Nephron progenitor cell (in vitro differentiated cells): ENCODE data around the gene ISOC2.

ENCODE experiments used
- DNase-seq: peaks from one replicate; pipeline ENCODE4 v3.0.0; 2021
- H3K27ac Mint-ChIP-seq: 2 replicates; pipeline ENCODE4 v1.8.0; 2021; ENCODE audit warnings: mild to moderate bottlenecking, moderate library complexity, mixed read lengths
- H3K27me3 Mint-ChIP-seq: 2 replicates; pipeline ENCODE4 v1.8.0; 2021; ENCODE audit warnings: mild to moderate bottlenecking, low read depth, mixed read lengths; ENCODE audit not compliant: poor library complexity
- H3K36me3 Mint-ChIP-seq: 2 replicates; pipeline ENCODE4 v1.8.0; 2021; ENCODE audit warnings: low read depth, mixed read lengths
- H3K4me1 Mint-ChIP-seq: 2 replicates; pipeline ENCODE4 v1.8.0; 2021; ENCODE audit warnings: mixed read lengths
- H3K4me3 Mint-ChIP-seq: 2 replicates; pipeline ENCODE4 v1.8.0; 2021; ENCODE audit warnings: mild to moderate bottlenecking, moderate library complexity, mixed read lengths
- H3K9me3 Mint-ChIP-seq: 2 replicates; pipeline ENCODE4 v1.8.0; 2021; ENCODE audit warnings: mild to moderate bottlenecking, moderate library complexity, mixed read lengths
- CTCF ChIP-seq: fragments of 200-600 bp; sonication (generic); IDR thresholded peaks from 2 replicates; pipeline ENCODE4 v1.5.0; 2021; ENCODE audit warnings: antibody characterized with exemption

The ISOC2 gene

GRCh38 chr19:55461259-55461973 lies at the start of gene ISOC2:
Gene ISOC2, minus strand, starts transcription at chr19:55461642. Its CDS starts 5,156 bp downstream, at chr19:55456486.
- H3K27ac Mint-ChIP-seq: peak within 1 kb of the TSS; percentile 72
- H3K4me1 Mint-ChIP-seq: peaks cover 49% of the 10 kb centered on the region
- H3K27me3 Mint-ChIP-seq: peaks cover 44% of the 10 kb centered on the region
- no peak for TF ChIP-seq CTCF
- H3K9me3 Mint-ChIP-seq: no peaks in the 10 kb centered on the region
- peaks cover 5% of the 10 kb centered on the region for H3K36me3 Mint-ChIP-seq
- peak within 1 kb of the TSS; percentile 85 for H3K4me3 Mint-ChIP-seq
- DNase-seq: peak; percentile 100

- DNase-seq: no peak
- Mint-ChIP-seq H3K4me3 (no peak overlapping the region), H3K27me3 (peaks cover 61% of the 10 kb centered on the region), H3K36me3 (peaks cover 6% of the 10 kb centered on the region), H3K9me3 (peaks cover 23% of the 10 kb centered on the region), H3K4me1 (peaks cover 14% of the 10 kb centered on the region), H3K27ac (no peak overlapping the region)
- no peak for TF ChIP-seq CTCF
Observed at GRCh38 chr19:55508120-55508519, 46.7 kb upstream of the ISOC2 start.

- no peak for DNase-seq
- peaks cover 58% of the 10 kb centered on the region for H3K27me3 Mint-ChIP-seq
Observed at GRCh38 chr19:55504981-55505380, 43.5 kb upstream of the ISOC2 start.

GRCh38 chr19:55504252-55504603 lies 42.8 kb upstream of the ISOC2 start:
- no peak for DNase-seq
- Mint-ChIP-seq H3K9me3 (peaks cover 32% of the 10 kb centered on the region), H3K36me3 (peaks cover 19% of the 10 kb centered on the region), H3K4me3 (no peak overlapping the region), H3K27me3 (peaks cover 63% of the 10 kb centered on the region), H3K27ac (no peak overlapping the region), H3K4me1 (peaks cover 11% of the 10 kb centered on the region)
- no peak for TF ChIP-seq CTCF

More at GRCh38 chr19:55504981-55505380, 43.5 kb upstream of the ISOC2 start:
- no peak for TF ChIP-seq CTCF
- Mint-ChIP-seq H3K27ac (no peak overlapping the region), H3K4me3 (no peak overlapping the region), H3K9me3 (peaks cover 32% of the 10 kb centered on the region), H3K4me1 (peaks cover 7% of the 10 kb centered on the region), H3K36me3 (peaks cover 19% of the 10 kb centered on the region)

GRCh38 chr19:55503502-55504251 lies 42.2 kb upstream of the ISOC2 start:
- peak; percentile 94 for DNase-seq
- Mint-ChIP-seq H3K27ac (no peak overlapping the region), H3K36me3 (peaks cover 19% of the 10 kb centered on the region), H3K27me3 (peaks cover 64% of the 10 kb centered on the region), H3K9me3 (peaks cover 32% of the 10 kb centered on the region), H3K4me3 (no peak overlapping the region), H3K4me1 (peaks cover 16% of the 10 kb centered on the region)
- peak; percentile 98 for TF ChIP-seq CTCF
